Stimulated activated CD4-positive, alpha-beta T cell treated with anti-CD3 and anti-CD28 coated beads, Interleukin-4, amount 100 ng/mL, for 1 hour (primary cell): ENCODE data around the gene AZIN2.
"Not testable (repeated sequence)": the region's sequence is repeated elsewhere in the genome, so short reads cannot be mapped to it uniquely, and the experiment has no call there.

Source experiments
- DNase-seq: peaks from one replicate; pipeline ENCODE4 v3.0.0-alpha.2; 2020

AZIN2 gene

DNA sequence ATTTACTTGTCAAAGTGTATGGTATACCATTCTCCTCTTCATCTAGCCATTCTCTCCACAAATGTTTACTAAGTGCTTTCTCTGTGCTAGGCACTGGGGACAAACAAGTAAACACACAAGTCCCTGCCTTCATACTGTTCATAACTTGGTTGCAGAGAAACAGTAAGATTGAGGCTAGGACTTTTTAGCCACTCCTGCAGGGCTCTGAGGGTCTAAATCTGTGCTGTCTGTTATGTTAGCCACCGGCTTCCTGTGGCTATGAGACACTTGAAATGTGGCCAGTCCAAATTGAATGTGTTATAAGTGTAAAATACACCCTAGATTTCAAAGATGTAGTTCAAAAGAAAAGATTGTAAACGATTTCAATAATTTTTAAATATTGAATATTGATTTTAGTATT is 50.2 kb downstream of the AZIN2 start:
- no peak for DNase-seq

GRCh38 chr1:33132549-33132948 is 51.6 kb downstream of the AZIN2 start:
- no peak for DNase-seq

DNA sequence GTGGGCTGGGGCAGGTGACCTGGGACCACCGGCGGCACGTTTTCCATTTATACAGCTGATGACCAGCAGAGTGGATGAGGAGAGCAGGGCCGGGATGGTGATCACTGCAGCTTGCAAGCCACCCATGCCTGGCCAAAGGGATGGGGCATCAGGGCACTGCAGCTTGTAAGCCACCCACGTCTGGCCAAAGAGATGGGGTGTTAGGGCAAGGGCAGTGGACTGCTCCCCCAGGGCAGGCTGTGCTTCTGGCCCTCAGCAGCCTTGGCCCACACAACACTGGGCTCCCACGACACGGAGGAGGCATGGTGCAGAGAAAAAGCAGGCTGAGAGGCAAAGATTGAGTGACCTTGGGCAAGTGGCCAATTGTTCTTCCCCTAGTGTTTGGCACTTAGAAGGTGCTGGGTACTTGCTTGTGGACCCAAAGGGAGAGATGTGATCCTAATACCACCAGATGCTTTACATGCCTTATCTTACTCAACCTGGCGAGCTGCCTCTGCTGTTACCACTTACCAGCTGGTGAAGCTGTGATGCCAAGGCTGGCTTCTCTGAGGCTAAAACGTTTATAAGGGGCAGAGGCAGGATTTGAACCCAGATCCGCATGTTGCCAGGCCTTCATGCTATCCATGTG is 52.6 kb downstream of the AZIN2 start:
- DNase-seq, result no peak

- DNase-seq, result not testable (repeated sequence)
Measured at GRCh38 chr1:33136041-33136440, 55.1 kb downstream of the AZIN2 start.

DNA sequence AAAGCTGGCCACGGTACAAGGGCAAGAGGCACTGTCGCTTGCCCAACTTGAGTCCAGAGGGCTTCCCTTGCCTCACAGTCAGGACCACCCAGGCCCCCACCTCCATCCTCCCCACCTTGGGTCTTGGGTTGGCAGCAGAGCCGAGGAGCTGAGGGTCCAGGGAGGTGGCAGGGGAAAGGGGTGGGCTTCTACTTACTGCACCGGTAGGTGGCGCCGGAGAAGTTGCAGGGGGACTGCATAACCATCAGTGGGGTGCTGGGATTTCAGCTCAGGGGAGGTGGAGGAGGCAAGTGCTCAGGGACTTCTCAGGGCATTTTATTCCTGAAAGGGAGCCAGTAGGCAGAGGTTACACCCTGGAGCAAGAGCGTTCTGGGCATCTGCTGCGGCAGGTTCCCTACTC is 56.8 kb downstream of the AZIN2 start:
- peak; percentile 43 for DNase-seq

- no peak for DNase-seq
Measured at GRCh38 chr1:33140153-33141149, 59.5 kb downstream of the AZIN2 start.

DNA sequence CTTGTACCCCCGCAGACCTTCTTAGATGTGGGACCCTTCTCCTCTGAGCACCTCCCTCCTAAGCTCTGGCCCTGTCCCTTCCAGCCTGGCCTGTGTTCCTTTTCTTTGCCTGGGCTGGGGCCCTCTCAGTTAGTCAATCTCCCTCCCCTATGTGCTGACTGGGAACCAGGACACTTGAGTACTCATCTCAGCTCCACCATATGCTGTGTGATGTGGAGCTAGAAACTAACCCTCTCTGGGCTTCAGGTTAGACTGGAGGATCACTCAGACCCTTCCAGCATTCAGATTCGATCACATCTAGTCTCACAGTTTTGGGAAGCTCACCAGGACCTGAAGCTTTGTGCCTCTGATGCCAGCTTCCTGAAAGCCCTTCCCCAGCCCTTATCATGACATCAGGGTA is 60.3 kb downstream of the AZIN2 start:
- no peak for DNase-seq

- DNase-seq, result no peak
Measured at GRCh38 chr1:33141781-33142180, 60.8 kb downstream of the AZIN2 start.

DNA sequence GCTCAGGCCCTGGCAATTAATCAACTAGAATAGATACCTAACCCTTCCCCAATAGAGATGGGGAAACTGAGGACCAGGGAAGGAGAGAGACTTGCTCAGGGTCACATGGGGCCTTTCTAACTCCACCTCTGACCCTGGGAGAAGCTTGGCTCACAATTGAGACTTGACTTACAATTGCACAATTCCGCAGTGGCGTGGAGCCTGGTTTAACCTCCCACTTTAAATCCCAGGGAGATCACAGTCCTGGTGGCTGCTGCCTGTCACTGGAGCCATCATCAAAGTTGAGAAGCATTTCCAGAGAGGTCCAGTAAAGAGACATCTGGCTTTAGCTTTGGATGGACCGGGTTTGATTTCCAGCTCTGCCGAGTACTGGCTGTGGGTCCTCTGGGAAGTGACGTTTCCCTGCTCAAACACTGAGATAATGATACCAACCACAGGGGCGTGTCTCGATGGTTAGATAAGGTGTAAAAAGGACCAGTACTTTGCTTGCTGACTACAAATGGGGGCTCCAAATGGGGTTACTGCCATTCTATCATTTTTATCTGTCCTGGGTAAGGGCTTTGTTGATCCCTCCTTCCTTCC is 61.6 kb downstream of the AZIN2 start:
- no peak for DNase-seq

DNA sequence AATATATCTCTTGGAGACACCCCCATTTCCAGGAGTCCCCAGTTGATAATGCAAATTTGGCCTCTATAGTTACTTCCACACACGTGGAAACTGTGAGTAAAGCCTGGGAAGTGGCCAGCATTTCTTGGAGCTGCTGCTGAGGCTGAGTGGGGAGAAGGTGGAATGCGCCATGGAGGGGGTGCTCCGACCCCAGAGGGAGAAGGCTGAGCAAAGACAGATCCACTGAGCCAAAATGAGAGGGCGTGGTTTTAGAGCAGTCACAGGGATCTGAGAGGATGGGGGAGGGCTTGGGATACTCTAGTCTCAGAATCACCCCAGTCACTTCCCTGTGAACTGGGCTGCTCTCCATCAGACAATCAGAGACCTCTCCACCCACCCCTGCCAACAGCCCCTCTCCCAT is 62.2 kb downstream of the AZIN2 start:
- DNase-seq, result no peak

DNA sequence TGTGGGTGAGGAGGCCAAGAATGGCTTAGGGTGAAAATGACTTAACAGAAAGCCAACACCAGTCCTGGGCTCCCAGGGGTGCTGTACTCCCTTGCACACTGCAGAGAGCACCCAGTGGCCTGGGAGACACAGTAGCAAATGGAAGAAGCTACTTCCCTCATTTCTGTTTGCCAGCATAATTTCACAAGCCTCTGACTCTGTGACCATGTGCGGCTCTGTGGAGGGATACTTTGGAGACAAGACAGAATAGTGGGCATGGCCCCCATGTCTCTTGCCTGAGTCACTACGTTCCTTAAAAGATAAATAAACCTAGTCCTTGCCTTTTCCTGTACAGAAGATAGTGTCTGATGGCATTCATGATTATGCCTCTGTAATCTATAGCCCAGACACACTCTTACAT is 62.7 kb downstream of the AZIN2 start:
- DNase-seq, result no peak

DNA sequence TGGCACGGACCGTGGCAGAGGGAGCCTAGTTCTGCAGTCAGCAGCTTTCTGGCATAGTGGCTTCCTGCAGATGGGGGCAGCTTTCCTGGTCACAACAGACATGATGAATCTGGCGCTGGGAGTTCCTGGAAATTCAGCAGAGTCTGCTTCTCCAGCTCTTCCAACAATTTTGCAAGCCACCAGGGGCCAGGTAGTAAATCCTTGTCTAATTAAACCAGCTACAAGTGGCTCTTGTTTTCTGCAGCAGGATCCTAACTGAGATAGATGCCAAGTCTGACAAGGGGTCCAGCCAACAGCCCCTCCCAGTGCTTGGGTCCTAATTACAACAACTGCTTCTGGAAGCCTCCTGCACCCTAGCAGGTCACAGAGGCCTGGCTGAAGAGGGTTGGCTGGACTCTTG is 65.0 kb downstream of the AZIN2 start:
- DNase-seq, result no peak

DNA sequence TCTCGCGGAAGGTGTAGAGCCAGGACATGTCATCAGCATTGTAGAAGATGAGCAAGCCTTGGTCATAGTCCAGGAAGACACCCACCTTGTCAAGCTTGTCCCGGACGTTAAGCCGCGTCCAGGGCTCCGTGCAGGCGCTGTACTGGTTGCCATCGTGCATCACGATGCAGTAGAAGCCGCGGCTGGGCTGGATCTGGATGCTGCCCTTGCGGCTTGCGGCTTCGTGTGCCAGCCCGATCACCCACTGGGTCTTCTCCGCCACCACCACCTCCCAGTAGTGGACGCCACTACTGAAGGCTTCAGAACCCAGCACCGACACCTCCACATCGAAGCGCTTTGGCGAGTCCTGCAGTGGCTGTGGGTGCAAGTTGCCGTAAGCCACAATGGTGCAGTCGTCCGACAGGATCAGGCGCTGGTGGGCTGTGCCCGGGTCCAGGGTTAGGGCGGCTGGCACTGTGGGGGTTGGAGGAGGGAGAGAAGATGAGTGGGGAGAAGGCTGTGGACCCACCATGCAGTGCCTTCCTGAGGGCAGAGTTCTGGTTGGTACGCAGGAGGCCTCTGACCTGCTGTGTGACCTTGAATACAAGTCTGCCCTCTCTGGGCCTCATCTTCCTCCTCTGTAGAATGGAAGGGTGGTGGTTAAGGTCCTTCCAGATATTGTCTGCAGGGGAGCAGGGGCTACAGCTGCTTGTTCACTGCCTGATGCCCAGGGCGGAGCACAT is 66.5 kb downstream of the AZIN2 start:
- DNase-seq, result no peak

- DNase-seq, result no peak
Measured at GRCh38 chr1:33147997-33148314, 67.0 kb downstream of the AZIN2 start.

- no peak for DNase-seq
Measured at GRCh38 chr1:33148615-33149014, 67.7 kb downstream of the AZIN2 start.

- no peak for DNase-seq
Measured at GRCh38 chr1:33149453-33150190, 68.7 kb downstream of the AZIN2 start.

GRCh38 chr1:33150522-33150921 is 69.6 kb downstream of the AZIN2 start:
- DNase-seq, result no peak

DNA sequence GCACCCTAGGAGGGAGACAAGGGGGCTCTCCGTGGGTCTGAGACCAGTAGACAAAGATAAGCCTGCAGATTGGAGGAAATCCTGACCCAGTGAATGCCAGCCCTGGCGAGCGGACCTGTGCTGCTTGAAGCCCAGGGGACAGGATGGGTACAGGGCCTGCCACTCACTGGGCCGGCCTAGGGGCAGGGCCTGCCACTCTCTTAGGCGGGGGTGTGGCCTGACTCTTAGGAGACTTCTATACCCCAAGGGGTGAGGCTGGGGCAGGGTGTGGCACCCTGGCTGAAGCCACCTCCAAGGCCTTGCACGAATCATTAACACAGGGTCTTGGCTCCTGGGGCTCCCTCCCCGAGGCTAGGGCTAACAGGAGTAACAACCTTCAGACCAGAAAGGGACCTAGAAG is 70.2 kb downstream of the AZIN2 start:
- no peak for DNase-seq

DNA sequence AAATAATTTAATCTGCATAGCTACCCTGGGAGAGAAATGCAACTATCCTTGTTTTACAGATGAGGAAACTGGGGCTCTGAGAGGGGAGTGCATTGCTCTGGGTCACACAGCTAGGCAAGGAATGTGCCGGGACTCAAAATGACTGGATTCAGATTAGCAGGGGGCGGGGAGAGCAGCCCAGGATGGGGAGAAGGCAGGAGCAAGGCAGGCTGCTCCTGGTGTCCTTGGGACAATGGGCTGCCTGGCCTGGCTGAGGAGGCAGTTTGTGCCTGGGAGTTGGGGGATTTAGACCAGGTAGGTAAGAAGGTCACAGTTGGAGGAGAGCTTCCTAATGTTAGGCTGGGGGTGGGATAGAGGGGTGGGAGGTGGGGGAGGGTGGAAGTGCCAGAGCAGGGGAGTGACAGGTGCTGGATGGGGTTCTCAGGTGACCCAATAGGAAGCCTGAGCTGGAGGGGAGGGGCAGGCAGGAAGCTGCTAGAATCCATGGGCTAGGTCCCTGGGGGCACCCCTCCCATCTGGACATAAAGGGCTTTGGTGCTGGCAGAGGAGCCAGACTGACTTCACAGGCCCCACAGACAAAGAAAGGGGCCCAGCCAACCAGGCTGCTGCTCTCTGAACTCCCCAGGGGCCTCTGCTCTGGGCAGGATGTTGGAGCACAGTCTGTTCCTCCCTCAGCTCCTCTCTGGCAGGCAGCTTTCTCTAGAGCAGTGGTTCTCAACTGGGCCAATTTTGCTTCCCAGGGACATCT is 71.9 kb downstream of the AZIN2 start:
- DNase-seq, result no peak

GRCh38 chr1:33153650-33154049 is 72.7 kb downstream of the AZIN2 start:
- DNase-seq, result no peak

- no peak for DNase-seq
Measured at GRCh38 chr1:33155877-33156538, 75.1 kb downstream of the AZIN2 start.
